ENCODE measurements around the gene RWDD2A. TPM values are rescaled to one million over a fixed set of nuclear protein-coding genes. Genes with fewer than 3 reads are reported as not detected.

RWDD2A gene
- total and polyA plus RNA-seq, 9 of the 15 experiments (the other 6 are each of a cell fraction or from before 2014, with no cell fraction given) = 1.6 to 4.7 (median 2.1) TPM

- intact Hi-C loops (cut with micrococcal nuclease) = no loop called here
- Histone ChIP-seq H3K27me3 (ENCODE audit: control insufficient read depth in 2 of 2, insufficient read depth in 2 of 2, low read length in 2 of 2) (no peaks in the 10 kb centered on the region), H2AFZ (ENCODE audit: low read depth, low read length) (no peak overlapping the region), H3K4me1 (replicated peaks in 1 of 2; ENCODE audit: control insufficient read depth in 2 of 2, insufficient read depth in 2 of 2, low read length in 2 of 2) (no peaks in the 10 kb centered on the region), H3K27ac (ENCODE audit: extremely low read depth, low read depth, low read length) (no peak overlapping the region), H3K4me3 (no peak overlapping the region), H3K4me2 (ENCODE audit: insufficient read depth, low read length) (no peak overlapping the region), H3K9me1 (ENCODE audit: control insufficient read depth, insufficient read depth, low read length) (no peaks in the 10 kb centered on the region), H3K79me2 (ENCODE audit: control insufficient read depth, insufficient read depth, low read length) (no peaks in the 10 kb centered on the region), H3K9ac (ENCODE audit: insufficient read depth in 1 of 2, low read depth in 2 of 2, low read length in 2 of 2) (no peak overlapping the region), H3K36me3 (ENCODE audit: control insufficient read depth, insufficient read depth, low read length) (no peaks in the 10 kb centered on the region), H3K9me3 (replicated peaks; ENCODE audit: control insufficient read depth, insufficient read depth, low read depth, low read length) (no peaks in the 10 kb centered on the region), H4K20me1 (replicated peaks; ENCODE audit: control insufficient read depth, insufficient read depth, low read length) (no peaks in the 10 kb centered on the region)
- in situ Hi-C loops (cut with MboI) = no loop called here
- ATAC-seq (no peak), DNase-seq (ENCODE audit: extremely low read depth in 1 of 4, low spot score in 3 of 4) (no peak), FAIRE-seq (no peak)
- POLR2A ChIA-PET = no interaction called here
- CTCF ChIA-PET (ENCODE audit: low intra/inter-chr PET ratio) = no interaction called here
- WGBS (ENCODE audit: insufficient coverage, low coverage, missing lambda C conversion rate) = 54% methylated on average over 4 of the region's 4 CpGs
- no TSS peak for BruUV-seq (replicated peaks)
- no peak for TF ChIP-seq CHCHD3 (CRISPR knock-in tag; IDR thresholded peaks at IDR 0.05)
- peak; percentile 17; the same call in 1 of the 2 replicates for TF ChIP-seq TAL1 (IDR thresholded peaks at IDR 0.05)
- no peak for TF ChIP-seq ZNF57 (CRISPR knock-in tag; IDR thresholded peaks at IDR 0.05)
- TF ChIP-seq CEBPG (CRISPR knock-in tag; IDR thresholded peaks at IDR 0.05) = no peak
- TF ChIP-seq CEBPG (tag; conservative IDR thresholded peaks at IDR 0.05 in 1 of 2, IDR thresholded peaks at IDR 0.05 in 1 of 2) = peak in 1 of 2 experiments; percentile 87; a peak in 2 of 4 replicates
- TF ChIP-seq SOX6 (IDR thresholded peaks at IDR 0.05) = peak; percentile 66; the same call in 1 of the 2 replicates
- TF ChIP-seq CBFA2T2 (conservative IDR thresholded peaks at IDR 0.05) = no peak
- peak; percentile 85 for TF ChIP-seq ZNF175 (CRISPR knock-in tag; IDR thresholded peaks at IDR 0.05; ENCODE audit: low read depth)
- TF ChIP-seq MEIS2 (IDR thresholded peaks at IDR 0.05; ENCODE audit: partially characterized antibody) = peak; percentile 51
- no peak for TF ChIP-seq DDX20 (tag; IDR thresholded peaks at IDR 0.05; ENCODE audit: low read depth)
- TF ChIP-seq DLX4 (CRISPR knock-in tag; IDR thresholded peaks at IDR 0.05) = no peak
- TF ChIP-seq ZNF316 (IDR thresholded peaks at IDR 0.05) = peak; percentile 60
- TF ChIP-seq TCF3 (CRISPR knock-in tag; IDR thresholded peaks at IDR 0.05) = no peak
Observed at GRCh38 chr6:83153883-83154521, 39.2 kb upstream of the RWDD2A start.

Measured in K562 (cell line).